Prostate gland (tissue), 2 donors: ENCODE measurements around the gene TTL. TPM values are rescaled to one million over a fixed set of nuclear protein-coding genes. Genes with fewer than 3 reads are reported as not detected.
A peak's percentile ranks its signal among the peaks of the same experiment; 100 is the strongest.

Experiments
- DNase-seq: peaks from one replicate; pipeline ENCODE4 v3.0.0-alpha.2; 2019; ENCODE audit warnings: low spot score
- H3K27ac ChIP-seq, 2 donors: fragments of 200-600 bp; sonication (generic); 2 replicates each; pipeline ENCODE4 v1.5.1; 2017 to 2019
- H3K27me3 ChIP-seq: fragments of 200-600 bp; sonication (generic); replicated peaks from 2 replicates; pipeline ENCODE4 v1.5.1; 2019; ENCODE audit not compliant: insufficient read depth
- H3K36me3 ChIP-seq, 2 donors: fragments of 200-600 bp; sonication (generic); 1 replicate in 1 of 2; 2 replicates in 1 of 2; pipeline versions ENCODE4 v1.5.1 to v1.8.1; 2017 to 2019
- H3K4me1 ChIP-seq: fragments of 200-600 bp; sonication (generic); replicated peaks from 2 replicates; pipeline ENCODE4 v1.5.1; 2019
- H3K4me3 ChIP-seq, 2 donors: fragments of 200-600 bp; sonication (generic); 2 replicates each; pipeline ENCODE4 v1.5.1; 2017 to 2019
- H3K9me3 ChIP-seq: fragments of 200-600 bp; sonication (generic); 2 replicates; pipeline ENCODE4 v1.5.1; 2017
- POLR2A ChIP-seq: fragments of 450-650 bp; IDR thresholded peaks from one replicate; pipeline ENCODE4 v1.6.1; 2016; ENCODE audit warnings: antibody characterized with exemption, mild to moderate bottlenecking
- POLR2AphosphoS5 ChIP-seq: sonication (generic); formaldehyde crosslinking; IDR thresholded peaks from one replicate; pipeline ENCODE4 v1.6.1; 2017; ENCODE audit warnings: antibody characterized with exemption
- WGBS: methylation state at CpG from one replicate; pipeline ENCODE4 v1.1.5; 2018; 5-methylcytosine and 5-hydroxymethylcytosine counted together
- intact Hi-C: fragments of 100-400 bp; cut with DNase I; formaldehyde crosslinking; loops from one replicate; pipeline ENCODE4 v1.14.2; 2022
- total RNA-seq, 2 donors: library from RNA; depleted of rRNA; stranded (reverse); fragments of >200 nt; gene quantifications; one replicate each; pipeline ENCODE4 v1.1.0, GENCODE V29; 2016
- TF ChIP-seq, protein P1 (sequence below), 4 experiments: fragments of 200-600 bp in 2 of 4; fragments of 450-650 bp in 2 of 4; sonication (generic) in 2 of 4; IDR thresholded peaks; 1 replicate in 3 of 4; 2 replicates in 1 of 4; pipeline ENCODE4 v1.5.1; 2016 to 2019; ENCODE audit warnings: antibody characterized with exemption in 4 of 4, mild to moderate bottlenecking in 2 of 4, moderate library complexity in 2 of 4

Gene TTL
- total RNA-seq, 2 donors from 2014 or later = 8.2 to 12.0 TPM

DNA sequence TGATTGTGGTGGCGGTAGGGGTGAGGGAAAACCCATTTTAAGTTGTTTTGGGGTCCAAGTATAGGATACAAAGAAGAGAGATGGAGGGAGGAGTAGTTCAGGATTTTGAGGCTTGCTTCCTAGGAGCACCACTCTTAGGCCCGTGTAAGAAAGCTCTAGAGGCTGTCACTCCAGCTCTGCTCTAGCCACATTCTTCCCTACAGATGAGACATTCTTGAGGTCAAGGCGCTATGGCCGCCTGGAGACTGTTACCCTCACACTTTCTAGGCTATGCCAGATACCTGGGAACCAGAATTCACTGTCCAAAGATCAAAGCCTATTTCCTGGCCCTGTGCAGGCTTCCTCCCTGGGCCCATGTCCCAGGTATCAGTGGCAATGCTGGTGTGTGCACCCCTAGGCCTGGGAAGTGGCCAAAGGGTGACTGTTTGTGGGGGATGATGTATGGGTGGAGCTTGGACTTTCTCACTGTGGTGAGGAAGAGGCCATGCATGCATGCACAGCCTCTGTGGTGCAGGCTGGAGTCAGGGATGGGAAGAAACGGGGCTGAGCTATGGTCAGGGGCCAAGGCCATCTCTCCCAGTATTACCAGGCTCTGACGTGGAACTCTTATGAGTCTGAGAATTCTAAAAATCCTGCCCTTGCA is 7.0 kb upstream of the TTL start:
- WGBS = 77% methylated on average over 6 of the region's 6 CpGs
- H3K27me3 ChIP-seq = no peaks in the 10 kb centered on the region

DNA sequence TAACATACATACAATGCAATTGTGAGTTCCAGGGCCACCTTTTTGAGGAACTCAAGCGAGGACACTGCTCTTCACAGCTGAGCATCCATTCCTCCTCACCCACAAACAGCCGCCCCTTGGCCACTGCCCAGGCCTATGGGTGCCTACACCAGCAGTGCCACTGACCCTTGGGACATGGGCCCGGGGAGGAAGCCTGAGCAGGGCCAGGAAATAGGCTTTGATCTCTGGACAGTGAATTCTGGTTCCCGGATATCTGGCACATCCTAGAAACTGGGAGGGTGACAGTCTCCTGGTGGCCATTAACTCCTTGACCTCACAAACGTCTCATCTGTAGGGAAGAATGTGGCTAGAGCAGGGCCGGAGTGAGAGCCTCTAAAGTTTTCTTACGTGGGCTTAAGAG is 5.5 kb upstream of the TTL start:
- 67% methylated on average over 7 of the region's 7 CpGs for WGBS
- TF ChIP-seq POLR2AphosphoS5 (no peak), POLR2A (no peak)
- TF ChIP-seq, protein P1, sequence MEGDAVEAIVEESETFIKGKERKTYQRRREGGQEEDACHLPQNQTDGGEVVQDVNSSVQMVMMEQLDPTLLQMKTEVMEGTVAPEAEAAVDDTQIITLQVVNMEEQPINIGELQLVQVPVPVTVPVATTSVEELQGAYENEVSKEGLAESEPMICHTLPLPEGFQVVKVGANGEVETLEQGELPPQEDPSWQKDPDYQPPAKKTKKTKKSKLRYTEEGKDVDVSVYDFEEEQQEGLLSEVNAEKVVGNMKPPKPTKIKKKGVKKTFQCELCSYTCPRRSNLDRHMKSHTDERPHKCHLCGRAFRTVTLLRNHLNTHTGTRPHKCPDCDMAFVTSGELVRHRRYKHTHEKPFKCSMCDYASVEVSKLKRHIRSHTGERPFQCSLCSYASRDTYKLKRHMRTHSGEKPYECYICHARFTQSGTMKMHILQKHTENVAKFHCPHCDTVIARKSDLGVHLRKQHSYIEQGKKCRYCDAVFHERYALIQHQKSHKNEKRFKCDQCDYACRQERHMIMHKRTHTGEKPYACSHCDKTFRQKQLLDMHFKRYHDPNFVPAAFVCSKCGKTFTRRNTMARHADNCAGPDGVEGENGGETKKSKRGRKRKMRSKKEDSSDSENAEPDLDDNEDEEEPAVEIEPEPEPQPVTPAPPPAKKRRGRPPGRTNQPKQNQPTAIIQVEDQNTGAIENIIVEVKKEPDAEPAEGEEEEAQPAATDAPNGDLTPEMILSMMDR (IDR thresholded peaks at IDR 0.05) = no peak
- Histone ChIP-seq H3K4me3 (no peak overlapping the region), H3K27ac (no peak overlapping the region), H3K4me1 (no peaks in the 10 kb centered on the region), H3K9me3 (no peaks in the 10 kb centered on the region), H3K36me3 (no peaks in the 10 kb centered on the region), H3K27me3 (no peaks in the 10 kb centered on the region)
- intact Hi-C loops = no loop called here
- no peak for DNase-seq

More for the DNA sequence above, 7.0 kb upstream of the TTL start:
- H3K27ac ChIP-seq = no peak overlapping the region
- H3K9me3 ChIP-seq = no peaks in the 10 kb centered on the region
- H3K4me3 ChIP-seq = no peak overlapping the region
- DNase-seq = no peak
- H3K4me1 ChIP-seq = no peaks in the 10 kb centered on the region
- H3K36me3 ChIP-seq = no peaks in the 10 kb centered on the region
- TF ChIP-seq, protein P1 (IDR thresholded peaks at IDR 0.05) = no peak
- TF ChIP-seq POLR2A (no peak), POLR2AphosphoS5 (no peak)
- intact Hi-C loops = no loop called here

DNA sequence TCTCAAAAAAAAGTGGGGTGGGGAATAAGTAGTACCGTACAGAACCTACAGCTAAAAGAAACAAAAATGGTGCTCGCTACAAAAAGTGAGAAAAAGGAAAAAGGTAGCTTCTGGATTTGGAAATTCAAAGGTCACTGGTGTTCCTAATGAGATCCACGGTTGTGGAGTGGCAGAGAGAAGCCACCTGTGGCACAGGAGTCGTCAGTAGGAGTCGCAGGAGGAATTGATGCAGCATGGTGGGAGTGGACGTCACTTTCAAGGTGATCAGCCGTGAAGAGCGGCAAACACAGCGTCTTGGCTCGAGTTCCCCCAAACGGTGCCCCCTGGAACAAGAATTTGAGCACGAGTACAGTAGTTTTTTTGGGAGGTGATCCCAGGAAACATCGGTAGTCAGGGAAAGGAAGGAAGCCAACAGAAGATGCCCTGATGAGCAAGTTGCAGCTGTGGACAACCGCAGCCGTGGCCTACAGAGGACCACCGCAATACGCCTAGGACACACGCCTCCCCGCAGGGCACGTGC is 1.4 kb upstream of the TTL start:
- intact Hi-C loops = loop anchor here (5.0 kb wide), 2 partner anchors 102 to 428 kb away; partner anchors contain the start of gene CHCHD5
- TF ChIP-seq, protein P1 (IDR thresholded peaks at IDR 0.05) = no peak
- TF ChIP-seq POLR2AphosphoS5 (no peak), POLR2A (no peak)
- WGBS = 13% methylated on average over 20 of the region's 20 CpGs
- Histone ChIP-seq H3K9me3 (no peaks in the 10 kb centered on the region), H3K27ac (peak overlapping the region; percentile 79 to 89), H3K36me3 (no peaks in the 10 kb centered on the region), H3K4me1 (no peaks in the 10 kb centered on the region), H3K4me3 (peak overlapping the region; percentile 60 to 78), H3K27me3 (no peaks in the 10 kb centered on the region)
- no peak for DNase-seq

DNA sequence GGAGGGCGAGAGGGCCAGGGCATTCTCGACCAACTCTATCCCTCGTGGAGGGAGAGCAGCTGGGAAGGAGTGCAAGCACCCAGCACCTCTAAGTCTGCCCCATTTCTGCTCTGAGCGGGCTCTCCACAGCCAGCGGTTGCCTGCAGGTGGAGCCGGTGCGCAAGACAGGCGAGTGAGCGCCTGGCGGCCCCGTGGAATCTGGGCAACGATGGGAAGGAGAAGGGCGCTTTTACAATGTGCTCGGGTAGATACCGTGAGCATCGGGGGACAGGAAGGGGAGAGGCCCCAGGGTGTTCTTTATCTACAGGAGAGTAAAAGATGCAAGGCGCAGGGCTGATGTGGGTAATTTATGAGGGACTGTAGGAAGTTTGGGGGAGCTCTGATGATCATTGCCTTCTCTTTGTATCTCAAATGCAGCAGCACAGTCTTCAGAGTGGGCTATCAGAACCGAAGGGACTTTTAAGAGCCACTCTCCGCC is 867 bp upstream of the TTL start:
- H3K27me3 ChIP-seq = no peaks in the 10 kb centered on the region
- DNase-seq = peak; percentile 77
- TF ChIP-seq POLR2AphosphoS5 (peak; percentile 59), POLR2A (no peak)
- TF ChIP-seq, protein P1 (IDR thresholded peaks at IDR 0.05) = peak in 3 of 4 experiments; percentile 53 to 76 (median 73)
- H3K36me3 ChIP-seq = no peaks in the 10 kb centered on the region
- no peaks in the 10 kb centered on the region for H3K4me1 ChIP-seq
- H3K27ac ChIP-seq = peak overlapping the region; percentile 79 to 89
- H3K4me3 ChIP-seq = peak overlapping the region; percentile 60 to 78
- H3K9me3 ChIP-seq = no peaks in the 10 kb centered on the region
- 0% methylated on average over 19 of the region's 19 CpGs for WGBS
- intact Hi-C loops = loop anchor here (5.0 kb wide), 2 partner anchors 101 to 429 kb away; partner anchors contain the start of gene CHCHD5
